ENCODE results near the gene SIPA1L3. TPM values are rescaled to one million over a fixed set of nuclear protein-coding genes. Genes with fewer than 3 reads are reported as not detected.

SIPA1L3 gene
- total and polyA plus RNA-seq, 9 of the 15 experiments (the other 6 are each of a cell fraction or from before 2014, with no cell fraction given), result 0.01 to 6.1 (median 2.5) TPM

- Histone ChIP-seq H3K4me2 (ENCODE audit: insufficient read depth, low read length) (no peak overlapping the region), H3K9me1 (ENCODE audit: control insufficient read depth, insufficient read depth, low read length) (no peaks in the 10 kb centered on the region), H4K20me1 (replicated peaks; ENCODE audit: control insufficient read depth, insufficient read depth, low read length) (no peaks in the 10 kb centered on the region), H2AFZ (ENCODE audit: low read depth, low read length) (no peak overlapping the region), H3K4me3 (no peak overlapping the region), H3K9ac (ENCODE audit: insufficient read depth in 1 of 2, low read depth in 2 of 2, low read length in 2 of 2) (no peak overlapping the region), H3K79me2 (ENCODE audit: control insufficient read depth, insufficient read depth, low read length) (no peaks in the 10 kb centered on the region), H3K9me3 (replicated peaks; ENCODE audit: control insufficient read depth, insufficient read depth, low read depth, low read length) (no peaks in the 10 kb centered on the region), H3K36me3 (ENCODE audit: control insufficient read depth, insufficient read depth, low read length) (no peaks in the 10 kb centered on the region), H3K4me1 (replicated peaks in 1 of 2; ENCODE audit: control insufficient read depth in 2 of 2, insufficient read depth in 2 of 2, low read length in 2 of 2) (peaks cover 9 to 35% of the 10 kb centered on the region in 2 experiments; a peak in 4 of 5 replicates), H3K27me3 (ENCODE audit: control insufficient read depth in 2 of 2, insufficient read depth in 2 of 2, low read length in 2 of 2) (peaks cover 2 to 5% of the 10 kb centered on the region in 2 experiments; a peak in 3 of 5 replicates), H3K27ac (ENCODE audit: extremely low read depth, low read depth, low read length) (no peak overlapping the region)
- ATAC-seq (no peak), DNase-seq (ENCODE audit: extremely low read depth in 1 of 4, low spot score in 3 of 4) (peak in 1 of 4 experiments; percentile 10), FAIRE-seq (no peak)
- no TSS peak for BruUV-seq (replicated peaks)
- WGBS (ENCODE audit: insufficient coverage, low coverage, missing lambda C conversion rate), result 12% methylated on average over 11 of the region's 11 CpGs
- intact Hi-C loops (cut with micrococcal nuclease), result no loop called here
- TF ChIP-seq NFIC (IDR thresholded peaks at IDR 0.05), result no peak
- no peak for TF ChIP-seq ZNF408 (CRISPR knock-in tag; IDR thresholded peaks at IDR 0.05; ENCODE audit: low read depth)
- no peak for TF ChIP-seq RNF2 (IDR thresholded peaks at IDR 0.05)
- TF ChIP-seq, protein P1, sequence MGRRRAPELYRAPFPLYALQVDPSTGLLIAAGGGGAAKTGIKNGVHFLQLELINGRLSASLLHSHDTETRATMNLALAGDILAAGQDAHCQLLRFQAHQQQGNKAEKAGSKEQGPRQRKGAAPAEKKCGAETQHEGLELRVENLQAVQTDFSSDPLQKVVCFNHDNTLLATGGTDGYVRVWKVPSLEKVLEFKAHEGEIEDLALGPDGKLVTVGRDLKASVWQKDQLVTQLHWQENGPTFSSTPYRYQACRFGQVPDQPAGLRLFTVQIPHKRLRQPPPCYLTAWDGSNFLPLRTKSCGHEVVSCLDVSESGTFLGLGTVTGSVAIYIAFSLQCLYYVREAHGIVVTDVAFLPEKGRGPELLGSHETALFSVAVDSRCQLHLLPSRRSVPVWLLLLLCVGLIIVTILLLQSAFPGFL (CRISPR knock-in tag; IDR thresholded peaks at IDR 0.05), result no peak
- no peak for TF ChIP-seq NR2C2 (CRISPR knock-in tag; IDR thresholded peaks at IDR 0.05)
- TF ChIP-seq NR2C2 (tag; IDR thresholded peaks at IDR 0.05), result no peak
- no peak for TF ChIP-seq SMAD2 (IDR thresholded peaks at IDR 0.05; ENCODE audit: low read depth, low read length)
- no peak for TF ChIP-seq TSC22D4 (tag; IDR thresholded peaks at IDR 0.05)
- TF ChIP-seq MBD1 (CRISPR knock-in tag; IDR thresholded peaks at IDR 0.05), result no peak
- TF ChIP-seq PCBP1 (IDR thresholded peaks at IDR 0.05; ENCODE audit: low read depth, low read length, poor library complexity, severe bottlenecking), result no peak
- no peak for TF ChIP-seq CGGBP1 (CRISPR knock-in tag; IDR thresholded peaks at IDR 0.05)
- TF ChIP-seq PRMT5 (CRISPR knock-in tag; IDR thresholded peaks at IDR 0.05), result no peak
- TF ChIP-seq, protein P2, sequence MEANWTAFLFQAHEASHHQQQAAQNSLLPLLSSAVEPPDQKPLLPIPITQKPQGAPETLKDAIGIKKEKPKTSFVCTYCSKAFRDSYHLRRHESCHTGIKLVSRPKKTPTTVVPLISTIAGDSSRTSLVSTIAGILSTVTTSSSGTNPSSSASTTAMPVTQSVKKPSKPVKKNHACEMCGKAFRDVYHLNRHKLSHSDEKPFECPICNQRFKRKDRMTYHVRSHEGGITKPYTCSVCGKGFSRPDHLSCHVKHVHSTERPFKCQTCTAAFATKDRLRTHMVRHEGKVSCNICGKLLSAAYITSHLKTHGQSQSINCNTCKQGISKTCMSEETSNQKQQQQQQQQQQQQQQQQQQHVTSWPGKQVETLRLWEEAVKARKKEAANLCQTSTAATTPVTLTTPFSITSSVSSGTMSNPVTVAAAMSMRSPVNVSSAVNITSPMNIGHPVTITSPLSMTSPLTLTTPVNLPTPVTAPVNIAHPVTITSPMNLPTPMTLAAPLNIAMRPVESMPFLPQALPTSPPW (CRISPR knock-in tag; IDR thresholded peaks at IDR 0.05), result no peak
- ChIA-PET POLR2A (interaction anchor here (0.6 kb wide), 1 partner anchor 195 kb away, joined by 3 read pairs; no protein-coding TSS in a partner anchor), CTCF (ENCODE audit: low intra/inter-chr PET ratio) (no interaction called here)
- in situ Hi-C loops (cut with MboI), result no loop called here
Observed at GRCh38 chr19:38199340-38199739, 292.3 kb downstream of the SIPA1L3 start.

Data from K562 (cell line).